HepG2 (cell line): ENCODE results near the gene STOML2. TPM values are rescaled to one million over a fixed set of nuclear protein-coding genes. Genes with fewer than 3 reads are reported as not detected.

Experiments
- CBFB ChIP-seq: sonication (generic); formaldehyde crosslinking; IDR thresholded peaks from 2 replicates; pipeline ENCODE4 v1.4.0; 2020; ENCODE audit warnings: missing genetic modification reagents
- CHD2 ChIP-seq: IDR thresholded peaks from 2 replicates; pipeline ENCODE4 v1.6.1; 2011; ENCODE audit warnings: low read depth, low read length, improper control_type of control experiment
- DDIT3 ChIP-seq: sonication (generic); formaldehyde crosslinking; IDR thresholded peaks from 2 replicates; pipeline ENCODE4 v1.4.0; 2020; ENCODE audit warnings: mild to moderate bottlenecking, missing genetic modification reagents
- NR3C1 ChIP-seq: sonication (generic); formaldehyde crosslinking; IDR thresholded peaks from 2 replicates; pipeline ENCODE4 v1.4.0; 2020; ENCODE audit warnings: missing genetic modification reagents
- TRIM24 ChIP-seq: sonication (generic); formaldehyde crosslinking; IDR thresholded peaks from 2 replicates; pipeline ENCODE4 v1.8.0; 2022; ENCODE audit warnings: mild to moderate bottlenecking, missing genetic modification reagents
- ZNF142 ChIP-seq: sonication (generic); formaldehyde crosslinking; IDR thresholded peaks from 2 replicates; pipeline ENCODE4 v1.4.0; 2020; ENCODE audit warnings: missing genetic modification reagents
- ZNF407 ChIP-seq: sonication (generic); formaldehyde crosslinking; IDR thresholded peaks from one replicate; pipeline ENCODE4 v1.5.1; 2020; ENCODE audit warnings: mild to moderate bottlenecking, missing genetic modification reagents; ENCODE audit errors: not compliant biosample characterization
- ZSCAN21 ChIP-seq: sonication (generic); formaldehyde crosslinking; IDR thresholded peaks from 2 replicates; pipeline ENCODE4 v1.8.0; 2022; ENCODE audit warnings: mild to moderate bottlenecking, missing genetic modification reagents, moderate library complexity, borderline replicate concordance
- ZSCAN31 ChIP-seq: sonication (generic); formaldehyde crosslinking; IDR thresholded peaks from 2 replicates; pipeline ENCODE4 v1.5.0; 2020; ENCODE audit warnings: low read depth, mild to moderate bottlenecking, missing genetic modification reagents
- ZUFSP ChIP-seq: sonication (generic); formaldehyde crosslinking; IDR thresholded peaks from 2 replicates; pipeline ENCODE4 v1.9.0; 2021; ENCODE audit warnings: missing genetic modification reagents, mild to moderate bottlenecking, borderline replicate concordance
- polyA plus RNA-seq, 8 experiments: library from polyadenylated mRNA; depleted of rRNA in 3 of 8; stranded (reverse) in 7 of 8; unstranded in 1 of 8; fragments of >200 nt; fragmentation: Illumina TruSeq in 4 of 8; extraction: Trizol in 4 of 8; gene quantifications; 2 replicates each; pipeline versions ENCODE4 v1.2.1 to v1.2.3, GENCODE V29; 2011 to 2016; ENCODE audit warnings: low read depth in 4 of 8, missing spikeins in 1 of 8, mixed read lengths in 1 of 8; ENCODE audit not compliant: insufficient read depth in 1 of 8
- total RNA-seq, 5 experiments: library from RNA; depleted of rRNA; stranded (reverse); fragments of >200 nt; fragmentation: Illumina TruSeq; extraction: Trizol; gene quantifications; 2 replicates each; pipeline ENCODE4 v1.2.3, GENCODE V29; 2016; ENCODE audit warnings: low read depth in 1 of 5

STOML2 gene
- total and polyA plus RNA-seq, 2 of the 13 experiments (the other 11 are each of a cell fraction or from before 2014, with no cell fraction given) = 245 to 250 TPM

- no peak for TF ChIP-seq NR3C1 (CRISPR knock-in tag)
- TF ChIP-seq ZNF407 (CRISPR knock-in tag) = no peak
- TF ChIP-seq ZSCAN31 (CRISPR knock-in tag) = peak; percentile 72; the same call in 1 of the 2 replicates
- no peak; the same call in 1 of the 2 replicates for TF ChIP-seq CHD2
- no peak for TF ChIP-seq DDIT3 (CRISPR knock-in tag)
- TF ChIP-seq ZNF142 = no peak
- TF ChIP-seq TRIM24 (CRISPR knock-in tag) = no peak
- 0 out of 2 replicates have a peak, but pooled peaks have one; percentile 29 for TF ChIP-seq CBFB (CRISPR knock-in tag)
- peak; percentile 80; the same call in 1 of the 2 replicates for TF ChIP-seq ZSCAN21
- no peak for TF ChIP-seq ZUFSP
Observed at GRCh38 chr9:35071814-35072460, 31.0 kb downstream of the STOML2 start (continued).
